ENCODE data around the gene PPFIA4.

PPFIA4 gene

DNA sequence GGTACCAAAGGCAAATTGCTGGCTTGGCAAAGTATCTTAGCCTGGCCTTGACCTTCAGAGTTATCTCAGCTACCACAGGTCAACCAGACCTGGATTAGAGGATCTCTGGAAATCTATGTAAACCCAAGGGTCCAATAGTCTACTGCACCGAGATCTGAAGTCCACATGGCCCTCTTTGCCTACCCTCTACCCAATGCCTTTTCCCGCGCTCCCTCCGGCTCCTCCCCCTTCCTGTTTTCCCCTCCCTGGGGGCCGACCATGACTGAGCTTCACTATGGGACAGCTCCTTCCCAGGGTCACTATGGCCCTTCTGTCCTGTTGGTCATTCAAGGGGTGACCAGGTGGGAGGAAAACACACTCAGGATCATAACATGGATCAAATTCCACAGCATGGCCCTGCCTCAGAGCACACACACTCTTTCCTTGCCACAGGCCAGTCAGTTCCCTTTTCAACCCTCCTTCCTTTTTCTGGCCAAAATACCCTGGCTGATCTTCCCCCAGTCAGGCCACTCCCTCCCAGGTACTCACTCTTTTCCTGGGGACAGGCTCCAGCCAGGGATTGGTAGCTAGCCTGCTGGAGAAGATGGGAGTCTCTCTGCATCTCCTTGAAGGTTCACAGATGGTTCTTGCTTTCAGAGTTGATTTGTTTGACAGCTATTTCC lies 38.2 kb upstream of the PPFIA4 start:
- TF ChIP-seq, protein P1, sequence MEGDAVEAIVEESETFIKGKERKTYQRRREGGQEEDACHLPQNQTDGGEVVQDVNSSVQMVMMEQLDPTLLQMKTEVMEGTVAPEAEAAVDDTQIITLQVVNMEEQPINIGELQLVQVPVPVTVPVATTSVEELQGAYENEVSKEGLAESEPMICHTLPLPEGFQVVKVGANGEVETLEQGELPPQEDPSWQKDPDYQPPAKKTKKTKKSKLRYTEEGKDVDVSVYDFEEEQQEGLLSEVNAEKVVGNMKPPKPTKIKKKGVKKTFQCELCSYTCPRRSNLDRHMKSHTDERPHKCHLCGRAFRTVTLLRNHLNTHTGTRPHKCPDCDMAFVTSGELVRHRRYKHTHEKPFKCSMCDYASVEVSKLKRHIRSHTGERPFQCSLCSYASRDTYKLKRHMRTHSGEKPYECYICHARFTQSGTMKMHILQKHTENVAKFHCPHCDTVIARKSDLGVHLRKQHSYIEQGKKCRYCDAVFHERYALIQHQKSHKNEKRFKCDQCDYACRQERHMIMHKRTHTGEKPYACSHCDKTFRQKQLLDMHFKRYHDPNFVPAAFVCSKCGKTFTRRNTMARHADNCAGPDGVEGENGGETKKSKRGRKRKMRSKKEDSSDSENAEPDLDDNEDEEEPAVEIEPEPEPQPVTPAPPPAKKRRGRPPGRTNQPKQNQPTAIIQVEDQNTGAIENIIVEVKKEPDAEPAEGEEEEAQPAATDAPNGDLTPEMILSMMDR (conservative IDR thresholded peaks at IDR 0.05): no peak
- no peak for TF ChIP-seq ZFX (IDR thresholded peaks at IDR 0.05)
- no peak overlapping the region for H3K27ac ChIP-seq

- H3K27ac ChIP-seq: no peak overlapping the region
- TF ChIP-seq ZFX (IDR thresholded peaks at IDR 0.05): no peak
- TF ChIP-seq, protein P1 (conservative IDR thresholded peaks at IDR 0.05): no peak
These were observed 36.4 kb upstream of the PPFIA4 start for GRCh38 chr1:202989879-202990278.

DNA sequence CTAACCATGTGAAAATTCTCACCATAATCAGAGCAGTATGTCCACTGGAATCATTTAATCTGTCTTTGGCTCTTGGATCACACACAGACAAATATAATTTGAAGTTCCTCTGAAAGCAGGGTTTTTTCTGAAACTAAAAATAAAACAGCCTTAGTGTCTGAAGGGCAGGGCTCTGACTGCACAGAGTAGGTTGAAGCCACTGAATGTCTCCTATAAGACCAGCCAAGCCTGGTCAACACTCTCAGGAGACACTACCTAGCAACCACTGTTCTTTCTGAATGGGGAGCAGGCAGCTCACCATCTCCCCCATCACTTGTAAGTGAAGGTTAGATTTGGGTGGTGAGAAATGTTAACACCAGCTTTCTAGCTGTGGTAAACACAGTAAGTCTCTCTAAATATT lies 35.2 kb upstream of the PPFIA4 start:
- no peak overlapping the region for H3K27ac ChIP-seq
- no peak for TF ChIP-seq ZFX (IDR thresholded peaks at IDR 0.05)
- TF ChIP-seq, protein P1 (conservative IDR thresholded peaks at IDR 0.05): no peak

GRCh38 chr1:202994756-202995155 lies 31.5 kb upstream of the PPFIA4 start:
- no peak overlapping the region for H3K27ac ChIP-seq

GRCh38 chr1:202998836-202999750 lies 27.2 kb upstream of the PPFIA4 start:
- no peak for TF ChIP-seq ZFX (IDR thresholded peaks at IDR 0.05)
- TF ChIP-seq, protein P1 (conservative IDR thresholded peaks at IDR 0.05): peak; percentile 93
- H3K27ac ChIP-seq: no peak overlapping the region

More at GRCh38 chr1:202994756-202995155, 31.5 kb upstream of the PPFIA4 start:
- TF ChIP-seq ZFX (IDR thresholded peaks at IDR 0.05): no peak
- TF ChIP-seq, protein P1 (conservative IDR thresholded peaks at IDR 0.05): no peak

- no peak overlapping the region for H3K27ac ChIP-seq
- TF ChIP-seq, protein P1 (conservative IDR thresholded peaks at IDR 0.05): no peak
- TF ChIP-seq ZFX (IDR thresholded peaks at IDR 0.05): no peak
These were observed 25.9 kb upstream of the PPFIA4 start for GRCh38 chr1:203000217-203000944.

All from C4-2B (cell line).